ENCODE measurements around the gene DHRS7B.

The DHRS7B gene

GRCh38 chr17:21108651-21109050 lies 18.1 kb upstream of the DHRS7B start:
- no peak for TF ChIP-seq TAF1 (IDR thresholded peaks at IDR 0.05; ENCODE audit: borderline replicate concordance, insufficient read depth, low read length)
- no peak for TF ChIP-seq FOXP2 (optimal IDR thresholded peaks at IDR 0.05; ENCODE audit: borderline replicate concordance, extremely low read depth, extremely low read length, insufficient read depth)
- no peak for TF ChIP-seq REST (IDR thresholded peaks at IDR 0.05; ENCODE audit: insufficient read depth in 1 of 2, low read depth in 2 of 2, low read length in 2 of 2)
- no peak for TF ChIP-seq SIN3A (IDR thresholded peaks at IDR 0.05; ENCODE audit: borderline replicate concordance, insufficient read depth, low read length)
- TF ChIP-seq POLR2AphosphoS5 (IDR thresholded peaks at IDR 0.05; ENCODE audit: low read depth, low read length): no peak

- no peak for TF ChIP-seq SIN3A (IDR thresholded peaks at IDR 0.05; ENCODE audit: borderline replicate concordance, insufficient read depth, low read length)
- TF ChIP-seq REST (IDR thresholded peaks at IDR 0.05; ENCODE audit: insufficient read depth in 1 of 2, low read depth in 2 of 2, low read length in 2 of 2): no peak
- no peak for TF ChIP-seq POLR2AphosphoS5 (IDR thresholded peaks at IDR 0.05; ENCODE audit: low read depth, low read length)
- no peak for TF ChIP-seq TAF1 (IDR thresholded peaks at IDR 0.05; ENCODE audit: borderline replicate concordance, insufficient read depth, low read length)
- no peak for TF ChIP-seq FOXP2 (optimal IDR thresholded peaks at IDR 0.05; ENCODE audit: borderline replicate concordance, extremely low read depth, extremely low read length, insufficient read depth)
Measured at GRCh38 chr17:21113049-21113690, 13.6 kb upstream of the DHRS7B start.

- TF ChIP-seq REST (IDR thresholded peaks at IDR 0.05; ENCODE audit: insufficient read depth in 1 of 2, low read depth in 2 of 2, low read length in 2 of 2): no peak
- no peak for TF ChIP-seq POLR2AphosphoS5 (IDR thresholded peaks at IDR 0.05; ENCODE audit: low read depth, low read length)
- TF ChIP-seq FOXP2 (optimal IDR thresholded peaks at IDR 0.05; ENCODE audit: borderline replicate concordance, extremely low read depth, extremely low read length, insufficient read depth): no peak
- no peak for TF ChIP-seq SIN3A (IDR thresholded peaks at IDR 0.05; ENCODE audit: borderline replicate concordance, insufficient read depth, low read length)
- TF ChIP-seq TAF1 (IDR thresholded peaks at IDR 0.05; ENCODE audit: borderline replicate concordance, insufficient read depth, low read length): no peak
Measured at GRCh38 chr17:21113716-21114115, 13.0 kb upstream of the DHRS7B start.

GRCh38 chr17:21119247-21119918 lies 7.4 kb upstream of the DHRS7B start:
- TF ChIP-seq POLR2AphosphoS5 (IDR thresholded peaks at IDR 0.05; ENCODE audit: low read depth, low read length) (no peak), TAF1 (IDR thresholded peaks at IDR 0.05; ENCODE audit: borderline replicate concordance, insufficient read depth, low read length) (no peak), REST (IDR thresholded peaks at IDR 0.05; ENCODE audit: insufficient read depth in 1 of 2, low read depth in 2 of 2, low read length in 2 of 2) (no peak), SIN3A (IDR thresholded peaks at IDR 0.05; ENCODE audit: borderline replicate concordance, insufficient read depth, low read length) (no peak), FOXP2 (optimal IDR thresholded peaks at IDR 0.05; ENCODE audit: borderline replicate concordance, extremely low read depth, extremely low read length, insufficient read depth) (no peak)
